Ascending aorta (tissue), 2 donors: ENCODE data around the gene ITIH1. TPM values are rescaled to one million over a fixed set of nuclear protein-coding genes. Genes with fewer than 3 reads are reported as not detected.
"Not testable (repeated sequence)": the region's sequence is repeated elsewhere in the genome, so short reads cannot be mapped to it uniquely, and the experiment has no call there.

Source experiments
- DNase-seq, 2 donors: peaks; one replicate each; pipeline ENCODE4 v3.0.0-alpha.2; 2019; ENCODE audit warnings: low spot score in 2 of 2
- H3K27ac ChIP-seq, 2 donors: fragments of 200-600 bp; sonication (generic); one replicate each; pipeline ENCODE4 v1.5.1; 2016 to 2017; ENCODE audit warnings: mild to moderate bottlenecking in 1 of 2
- H3K27me3 ChIP-seq: fragments of 200-600 bp; sonication (generic); one replicate; pipeline ENCODE4 v1.5.1; 2017
- H3K36me3 ChIP-seq, 2 donors: fragments of 200-600 bp; sonication (generic); one replicate each; pipeline ENCODE4 v1.5.1; 2016
- H3K4me1 ChIP-seq, 2 donors: fragments of 200-600 bp; sonication (generic); one replicate each; pipeline ENCODE4 v1.5.1; 2016 to 2017; ENCODE audit warnings: mild to moderate bottlenecking in 1 of 2
- H3K4me3 ChIP-seq, 2 donors: fragments of 200-600 bp; sonication (generic); one replicate each; pipeline ENCODE4 v1.5.1; 2016 to 2017; ENCODE audit warnings: mild to moderate bottlenecking in 1 of 2
- H3K9me3 ChIP-seq, 2 donors: fragments of 200-600 bp; sonication (generic); one replicate each; pipeline ENCODE4 v1.5.1; 2016
- intact Hi-C: fragments of 100-400 bp; cut with DNase I; formaldehyde crosslinking; loops from one replicate; pipeline ENCODE4 v1.15.1; 2023
- total RNA-seq: library from RNA; depleted of rRNA; stranded (reverse); fragments of >200 nt; gene quantifications from one replicate; pipeline ENCODE4 v1.1.0, GENCODE V29; 2016
- TF ChIP-seq, protein P1 (sequence below), 3 experiments: fragments of 200-600 bp in 2 of 3; fragments of 450-650 bp in 1 of 3; sonication (generic) in 2 of 3; IDR thresholded peaks; one replicate each; pipeline ENCODE4 v1.5.1; 2016 to 2019; ENCODE audit warnings: antibody characterized with exemption in 3 of 3, mild to moderate bottlenecking in 1 of 3, moderate library complexity in 1 of 3

ITIH1 gene
- total RNA-seq = 2.0 TPM

DNA sequence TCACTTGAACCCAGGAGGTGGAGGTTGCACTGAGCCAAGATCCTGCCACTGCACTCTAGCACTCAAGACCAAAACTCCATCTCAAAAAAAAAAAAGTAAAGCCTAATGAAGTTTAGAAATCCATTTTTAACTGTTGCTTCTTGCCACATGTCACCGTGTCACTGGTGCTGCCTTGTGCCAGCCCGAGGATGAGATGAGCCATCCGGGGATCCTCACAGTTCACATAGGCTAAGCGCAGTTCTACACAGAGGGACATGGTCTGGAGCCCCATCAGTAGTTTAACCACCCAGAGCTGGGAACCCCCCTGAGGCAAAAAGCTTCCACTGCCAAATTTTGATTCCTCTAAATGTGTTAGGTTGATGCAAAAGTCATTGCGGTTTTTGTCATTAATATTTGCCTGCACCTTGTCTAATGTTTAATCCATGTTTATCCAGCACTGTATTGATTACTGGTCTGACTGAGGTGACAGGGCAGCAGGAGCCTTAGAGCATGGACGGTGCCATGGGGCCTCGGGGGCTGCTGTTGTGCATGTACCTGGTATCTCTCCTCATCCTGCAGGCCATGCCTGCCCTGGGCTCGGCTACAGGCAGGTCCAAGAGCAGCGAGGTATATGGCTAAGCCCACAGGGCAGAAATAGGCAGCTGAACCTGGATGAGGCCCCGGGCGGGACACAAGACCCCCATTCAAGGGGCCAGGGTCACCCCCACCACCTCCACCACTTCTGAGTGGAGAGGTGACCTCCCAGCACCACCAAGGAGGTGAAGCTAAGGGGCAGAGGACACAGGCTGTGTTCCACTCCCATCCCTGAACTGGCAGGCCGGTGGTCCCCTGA is at the start of gene ITIH1:
Gene ITIH1 (plus strand): TSS at position 473 of the 832 bp plus-strand sequence. CDS start 17 bp downstream, at position 490.
- TF ChIP-seq, protein P1, sequence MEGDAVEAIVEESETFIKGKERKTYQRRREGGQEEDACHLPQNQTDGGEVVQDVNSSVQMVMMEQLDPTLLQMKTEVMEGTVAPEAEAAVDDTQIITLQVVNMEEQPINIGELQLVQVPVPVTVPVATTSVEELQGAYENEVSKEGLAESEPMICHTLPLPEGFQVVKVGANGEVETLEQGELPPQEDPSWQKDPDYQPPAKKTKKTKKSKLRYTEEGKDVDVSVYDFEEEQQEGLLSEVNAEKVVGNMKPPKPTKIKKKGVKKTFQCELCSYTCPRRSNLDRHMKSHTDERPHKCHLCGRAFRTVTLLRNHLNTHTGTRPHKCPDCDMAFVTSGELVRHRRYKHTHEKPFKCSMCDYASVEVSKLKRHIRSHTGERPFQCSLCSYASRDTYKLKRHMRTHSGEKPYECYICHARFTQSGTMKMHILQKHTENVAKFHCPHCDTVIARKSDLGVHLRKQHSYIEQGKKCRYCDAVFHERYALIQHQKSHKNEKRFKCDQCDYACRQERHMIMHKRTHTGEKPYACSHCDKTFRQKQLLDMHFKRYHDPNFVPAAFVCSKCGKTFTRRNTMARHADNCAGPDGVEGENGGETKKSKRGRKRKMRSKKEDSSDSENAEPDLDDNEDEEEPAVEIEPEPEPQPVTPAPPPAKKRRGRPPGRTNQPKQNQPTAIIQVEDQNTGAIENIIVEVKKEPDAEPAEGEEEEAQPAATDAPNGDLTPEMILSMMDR (IDR thresholded peaks at IDR 0.05) = no peak
- Histone ChIP-seq H3K36me3 (no peaks in the 10 kb centered on the region), H3K4me3 (no peak within 1 kb of the TSS), H3K27me3 (no peaks in the 10 kb centered on the region), H3K27ac (no peak within 1 kb of the TSS), H3K4me1 (no peaks in the 10 kb centered on the region), H3K9me3 (no peaks in the 10 kb centered on the region)
- DNase-seq = peak in 1 of 2 donors; percentile 38
- intact Hi-C loops = no loop called here

GRCh38 chr3:52728753-52729152 is 48.6 kb upstream of the ITIH1 start:
- peak in 1 of 2 donors; percentile 4 for DNase-seq
- H3K27ac ChIP-seq, H3K27me3 ChIP-seq, intact Hi-C loops, H3K4me1 ChIP-seq, H3K9me3 ChIP-seq, H3K4me3 ChIP-seq: not testable (repeated sequence)
- H3K36me3 ChIP-seq = peaks cover 30 to 40% of the 10 kb centered on the region in 2 donors

- H3K36me3 ChIP-seq = peaks cover 40 to 58% of the 10 kb centered on the region in 2 donors
- peaks cover 0 to 7% of the 10 kb centered on the region in 2 donors for H3K9me3 ChIP-seq
- H3K4me3 ChIP-seq = no peak overlapping the region
- H3K4me1 ChIP-seq = no peaks in the 10 kb centered on the region
- TF ChIP-seq, protein P1 (IDR thresholded peaks at IDR 0.05) = no peak
- H3K27me3 ChIP-seq = no peaks in the 10 kb centered on the region
- no peak overlapping the region for H3K27ac ChIP-seq
- intact Hi-C loops = no loop called here
- peak in 1 of 2 donors; percentile 35 for DNase-seq
Measured at GRCh38 chr3:52730681-52731080, 46.7 kb upstream of the ITIH1 start.

GRCh38 chr3:52731590-52731989 is 45.8 kb upstream of the ITIH1 start:
- Histone ChIP-seq H3K27me3 (no peaks in the 10 kb centered on the region), H3K27ac (no peak overlapping the region), H3K4me3 (no peak overlapping the region), H3K36me3 (peaks cover 48 to 67% of the 10 kb centered on the region in 2 donors), H3K4me1 (no peaks in the 10 kb centered on the region), H3K9me3 (peaks cover 0 to 7% of the 10 kb centered on the region in 2 donors)
- intact Hi-C loops = no loop called here
- DNase-seq = peak in 1 of 2 donors; percentile 51
- TF ChIP-seq, protein P1 (IDR thresholded peaks at IDR 0.05) = no peak

- DNase-seq = peak in 1 of 2 donors; percentile 4
- intact Hi-C loops = no loop called here
- Histone ChIP-seq H3K9me3 (peaks cover 0 to 7% of the 10 kb centered on the region in 2 donors), H3K4me1 (no peaks in the 10 kb centered on the region), H3K27me3 (no peaks in the 10 kb centered on the region), H3K36me3 (peaks cover 53 to 82% of the 10 kb centered on the region in 2 donors), H3K27ac (no peak overlapping the region), H3K4me3 (no peak overlapping the region)
- TF ChIP-seq, protein P1 (IDR thresholded peaks at IDR 0.05) = no peak
Measured at GRCh38 chr3:52733256-52733891, 44.0 kb upstream of the ITIH1 start.

- Histone ChIP-seq H3K27me3 (no peaks in the 10 kb centered on the region), H3K4me3 (no peak overlapping the region), H3K27ac (no peak overlapping the region), H3K9me3 (no peaks in the 10 kb centered on the region), H3K36me3 (peaks cover 51 to 87% of the 10 kb centered on the region in 2 donors), H3K4me1 (no peaks in the 10 kb centered on the region)
- TF ChIP-seq, protein P1 (IDR thresholded peaks at IDR 0.05) = no peak
- intact Hi-C loops = loop anchor here (5.0 kb wide), 1 partner anchor 333 kb away; no protein-coding TSS in a partner anchor
- no peak for DNase-seq
Measured at GRCh38 chr3:52739730-52740129, 37.7 kb upstream of the ITIH1 start.
